GM18520 (cell line): Measurements from ENCODE around the gene NPAS3.

Experiments used
- ATAC-seq: cut with Tn5 transposase; IDR thresholded peaks from one replicate; pipeline ENCODE4 v1.9.1; 2021; ENCODE audit not compliant: unreplicated experiment

Gene NPAS3

DNA sequence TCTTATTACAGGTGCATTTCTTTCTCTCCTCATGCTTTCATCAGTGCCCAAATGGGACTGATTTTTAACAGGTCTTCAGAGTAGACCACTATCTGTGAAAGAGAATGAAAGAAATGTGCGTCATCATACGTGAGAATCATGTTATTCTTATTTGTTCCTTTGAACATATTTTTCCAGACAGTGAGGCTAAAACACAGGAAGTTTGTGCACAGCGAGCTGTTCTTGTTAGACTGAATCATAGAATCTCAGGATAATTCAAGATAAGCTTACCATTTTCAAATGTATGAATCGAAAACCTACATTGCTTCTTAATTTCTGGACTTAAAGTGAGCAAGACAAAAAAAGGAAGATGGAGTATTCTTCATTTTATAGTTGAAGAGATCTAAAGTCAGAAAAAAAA is 629.1 kb downstream of the NPAS3 start:
- ATAC-seq = no peak

DNA sequence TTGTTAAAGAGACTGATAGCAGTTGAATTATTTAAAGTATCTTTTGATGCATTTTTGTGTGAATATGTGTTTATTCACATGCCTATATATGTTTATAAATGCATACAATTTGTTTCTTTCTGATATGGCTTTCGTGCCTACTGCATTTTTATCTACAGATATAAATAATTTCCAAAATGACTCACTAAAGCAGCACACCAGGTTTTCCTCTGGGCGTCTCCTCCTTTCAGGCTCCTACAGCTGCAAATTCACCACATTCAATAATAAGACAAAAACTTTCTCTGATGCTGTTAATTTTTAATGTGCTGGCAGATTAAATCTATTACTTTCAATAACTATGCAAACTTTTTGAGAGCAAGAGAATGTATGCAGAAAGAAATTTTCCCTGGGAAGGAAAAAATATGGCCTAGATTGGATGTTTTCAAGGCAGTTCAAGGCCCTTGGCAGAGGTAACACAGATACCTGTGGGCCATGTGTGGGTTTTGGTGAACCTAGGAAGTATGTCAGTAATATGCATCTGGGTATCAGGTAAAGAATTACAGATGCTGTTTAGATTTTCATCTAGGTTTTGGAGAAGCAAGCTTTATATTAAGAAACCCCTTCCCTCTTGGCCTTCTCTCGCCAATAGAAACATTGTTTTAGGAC is 630.4 kb downstream of the NPAS3 start:
- no peak for ATAC-seq

DNA sequence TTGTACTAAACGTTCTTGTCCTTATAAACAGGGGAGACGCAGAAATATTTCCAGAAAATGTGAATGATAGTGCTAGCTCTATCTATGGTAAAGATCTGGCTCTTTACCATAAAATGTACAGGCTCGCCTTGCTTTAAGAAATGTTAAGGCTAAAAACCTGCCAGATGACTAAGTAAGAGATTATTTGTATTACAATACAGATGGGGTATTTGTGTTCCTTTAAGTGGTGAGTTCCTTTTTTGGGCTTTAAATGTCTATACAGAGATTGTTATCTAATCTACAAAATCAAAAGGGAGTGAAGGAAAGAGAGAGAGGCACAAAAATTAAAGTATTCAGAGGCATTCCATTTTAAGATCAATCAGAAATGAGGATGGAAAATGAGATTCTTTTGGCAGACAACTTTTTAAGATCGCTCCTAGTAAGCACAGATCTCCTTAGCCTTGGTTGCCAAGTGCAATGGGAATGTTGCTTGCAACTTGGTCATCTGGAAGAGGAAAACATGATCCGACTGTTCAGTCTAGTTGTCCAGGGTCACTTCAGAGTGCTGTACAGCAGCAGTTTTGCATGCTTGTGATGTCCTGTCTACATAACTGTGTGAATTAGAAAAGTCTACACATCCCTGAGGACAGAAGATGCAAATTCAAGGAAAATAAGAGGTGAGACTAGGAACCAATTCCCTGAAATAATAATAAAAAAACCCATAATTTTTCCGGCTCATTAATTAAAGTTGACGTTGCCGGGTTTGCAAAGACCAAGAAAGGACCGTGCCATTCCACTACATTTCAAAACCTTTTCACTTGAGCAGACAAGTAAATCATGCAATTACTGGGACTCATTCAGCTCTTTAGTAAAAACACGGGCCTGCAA is 631.4 kb downstream of the NPAS3 start:
- ATAC-seq = no peak

DNA sequence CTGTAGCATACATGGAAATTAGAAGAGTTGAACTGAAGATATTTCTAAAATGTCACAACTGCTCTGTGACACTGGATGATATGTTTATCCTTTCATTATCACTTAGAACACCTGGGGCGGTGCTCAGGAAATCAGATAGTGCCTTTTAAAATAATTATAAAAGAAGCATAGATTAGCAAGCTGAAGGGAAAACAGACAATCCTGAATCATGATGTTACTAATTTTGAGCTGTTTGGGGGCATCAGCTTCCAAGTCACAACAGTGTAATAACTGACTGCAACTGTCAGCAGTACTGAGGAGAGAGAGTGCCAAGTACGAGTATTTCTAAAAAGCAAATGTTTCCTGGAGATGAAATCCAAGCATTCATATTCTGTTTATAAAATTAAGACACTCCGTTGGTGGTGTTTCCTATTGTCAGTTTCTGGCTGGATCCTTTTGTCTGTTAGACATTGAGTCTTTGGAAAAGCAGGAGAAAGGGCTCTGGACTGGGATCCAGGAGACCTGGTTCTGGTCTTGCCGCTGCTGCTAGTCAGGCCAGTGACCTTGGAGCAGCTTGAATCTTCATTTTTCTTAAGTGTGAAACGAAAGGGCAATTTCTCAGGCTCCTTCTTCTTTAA is 632.1 kb downstream of the NPAS3 start:
- ATAC-seq = no peak

DNA sequence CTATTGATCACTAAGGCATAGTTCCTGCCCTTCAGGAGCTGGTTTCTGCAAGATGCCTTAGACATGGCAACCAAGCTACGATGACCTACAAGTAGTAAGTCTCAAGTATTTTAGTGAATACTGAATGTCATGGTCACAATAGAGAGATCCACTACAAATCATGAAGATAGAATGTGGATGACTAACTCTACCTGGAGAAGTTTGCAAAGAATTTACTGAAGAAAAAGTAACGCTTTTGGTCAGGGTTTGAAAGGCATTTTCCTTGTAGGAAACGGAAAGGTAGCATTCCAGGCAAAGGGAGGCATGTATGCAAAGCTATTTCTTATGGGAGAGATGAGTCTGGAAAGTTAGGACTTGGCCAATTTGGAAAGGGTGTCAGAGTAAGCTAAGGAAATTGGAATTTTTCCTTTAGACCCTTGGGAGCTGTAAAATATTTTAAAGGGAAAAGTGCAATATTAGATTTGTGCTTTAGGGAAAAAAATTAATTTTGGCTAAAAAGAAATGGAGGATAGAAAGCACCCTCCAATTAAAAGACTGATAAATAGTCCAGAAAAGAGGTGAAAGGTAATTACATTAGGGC is 634.7 kb downstream of the NPAS3 start:
- no peak for ATAC-seq

DNA sequence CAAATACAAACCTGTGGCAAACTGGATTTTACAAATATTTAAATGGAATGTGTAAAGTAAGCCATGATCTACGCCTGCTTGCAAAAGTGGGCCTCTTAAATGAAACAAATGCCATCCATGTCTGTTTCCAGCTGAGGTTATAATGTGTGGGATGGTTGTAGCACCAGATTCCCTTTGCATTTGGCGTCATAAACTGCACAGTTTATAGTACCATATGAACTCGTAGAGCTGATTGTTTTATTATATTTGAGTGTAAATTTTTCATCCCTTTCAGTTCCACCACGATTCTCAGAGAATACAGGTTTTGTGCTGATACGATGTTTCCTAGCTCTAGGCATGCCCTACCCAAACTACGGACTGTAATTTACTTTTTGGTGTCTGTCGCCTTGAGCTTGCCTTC is 637.3 kb downstream of the NPAS3 start:
- ATAC-seq = no peak

DNA sequence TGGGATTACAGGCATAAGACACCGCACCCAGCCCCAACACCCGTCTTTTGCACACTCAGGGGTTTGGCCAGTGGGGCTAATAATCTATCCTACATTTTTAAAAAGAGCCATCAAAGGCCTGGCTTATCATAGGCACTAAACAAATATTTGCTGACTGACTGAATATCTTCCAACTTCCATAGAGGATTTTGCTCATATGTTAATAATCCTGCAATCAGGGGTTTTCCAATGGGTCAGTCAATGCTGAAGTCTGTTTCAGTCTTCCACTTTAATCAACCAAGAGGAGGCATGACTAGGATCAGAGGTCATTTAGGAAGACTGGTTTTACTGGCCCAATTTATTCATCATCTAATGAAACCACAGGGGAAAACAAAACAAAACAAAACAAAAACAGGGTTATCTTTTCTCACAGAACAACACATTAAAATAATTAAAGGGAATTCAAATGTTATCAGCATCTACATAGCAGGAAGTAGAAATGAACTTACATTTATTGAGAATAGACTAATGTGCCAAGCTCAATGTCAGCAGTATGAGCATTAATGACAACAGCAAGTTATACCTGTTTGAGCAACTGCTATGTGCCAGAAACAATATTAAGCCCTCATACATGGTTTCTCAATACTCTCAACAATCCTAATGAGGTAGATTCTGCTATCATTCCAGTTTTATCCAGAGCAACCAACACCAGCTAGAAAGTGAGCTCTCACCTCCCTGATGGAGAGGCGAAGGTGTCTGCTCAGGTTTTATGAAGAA is 640.0 kb downstream of the NPAS3 start:
- ATAC-seq = no peak

DNA sequence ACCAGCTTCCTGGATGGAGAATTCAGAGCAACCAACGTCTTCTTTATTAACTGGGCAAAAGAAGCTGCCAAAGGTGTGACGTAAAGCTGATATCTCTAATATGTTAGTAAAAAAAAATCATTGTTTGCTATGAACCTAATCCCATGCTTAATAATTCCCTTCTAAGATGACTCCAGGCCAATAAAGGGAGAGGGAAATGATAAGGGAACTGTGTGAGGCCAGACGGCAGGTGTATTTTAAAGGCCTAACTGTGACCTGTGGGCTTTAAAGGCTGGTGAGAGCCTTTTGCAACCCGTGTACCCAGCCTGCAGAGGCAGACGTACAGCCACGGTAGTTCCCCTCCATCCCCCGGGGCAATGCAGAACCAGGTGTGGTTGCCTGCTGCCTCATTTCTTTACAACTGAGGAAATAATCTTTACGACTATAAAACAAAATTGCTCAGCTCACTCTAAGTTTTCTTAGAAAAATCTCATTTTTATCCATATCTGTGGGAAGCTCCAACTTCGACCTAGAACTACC is 641.6 kb downstream of the NPAS3 start:
- ATAC-seq = no peak

DNA sequence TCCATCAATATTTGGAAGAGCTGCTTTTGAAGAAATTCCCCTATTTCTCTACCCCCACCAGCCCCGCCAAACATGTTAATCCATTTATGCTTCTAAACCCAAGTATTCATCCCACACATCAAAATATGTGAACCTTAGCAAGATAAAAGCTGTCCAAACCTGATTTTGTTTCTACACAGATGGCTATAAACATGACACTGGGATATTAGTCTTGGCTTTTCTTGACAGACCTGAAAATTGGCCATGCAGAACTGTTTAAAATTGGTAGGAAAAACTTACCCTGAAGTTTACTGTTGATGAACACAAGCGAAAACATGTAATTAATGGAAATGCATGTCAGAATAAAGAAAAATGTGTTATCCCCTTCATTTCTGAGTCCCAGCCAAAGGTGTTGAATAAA is 642.2 kb downstream of the NPAS3 start:
- ATAC-seq = no peak

DNA sequence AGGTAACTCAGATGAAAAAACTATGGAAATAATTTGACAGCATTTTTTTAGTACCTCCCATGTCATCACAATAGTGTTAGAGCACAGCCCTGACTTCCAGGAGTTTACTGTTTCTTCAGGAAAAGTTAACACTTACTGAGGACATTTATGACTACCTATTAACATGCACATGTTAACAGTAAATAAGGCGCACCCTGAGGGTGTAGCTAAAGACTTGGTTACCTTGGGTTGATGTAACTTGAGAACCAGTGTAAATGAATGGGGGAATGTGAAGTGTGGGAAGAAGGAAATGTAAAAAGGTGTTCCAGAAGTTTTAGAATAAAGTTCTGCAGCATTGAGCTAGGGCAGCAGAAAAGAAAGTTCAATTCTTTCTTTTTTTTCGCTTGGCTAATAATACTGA is 646.0 kb downstream of the NPAS3 start:
- ATAC-seq = no peak

DNA sequence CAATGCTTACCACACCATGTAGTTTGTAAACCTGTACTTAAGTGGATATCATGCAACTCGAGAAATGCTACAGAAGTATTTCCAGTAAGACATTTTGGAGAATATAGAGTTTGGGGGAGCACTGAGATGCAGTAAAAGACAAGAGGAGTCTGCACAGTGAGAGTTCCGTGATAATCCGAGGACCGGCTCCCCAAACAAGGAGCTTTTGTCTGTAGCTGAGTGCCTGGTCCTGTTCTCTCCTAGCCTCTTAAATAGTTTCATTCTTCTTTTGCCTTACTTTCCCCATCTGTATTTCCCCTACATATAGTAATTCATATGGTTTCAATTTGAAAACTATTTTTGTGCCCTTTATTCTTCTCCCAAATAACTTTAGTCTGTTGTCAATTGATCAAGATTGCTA is 648.1 kb downstream of the NPAS3 start:
- no peak for ATAC-seq

DNA sequence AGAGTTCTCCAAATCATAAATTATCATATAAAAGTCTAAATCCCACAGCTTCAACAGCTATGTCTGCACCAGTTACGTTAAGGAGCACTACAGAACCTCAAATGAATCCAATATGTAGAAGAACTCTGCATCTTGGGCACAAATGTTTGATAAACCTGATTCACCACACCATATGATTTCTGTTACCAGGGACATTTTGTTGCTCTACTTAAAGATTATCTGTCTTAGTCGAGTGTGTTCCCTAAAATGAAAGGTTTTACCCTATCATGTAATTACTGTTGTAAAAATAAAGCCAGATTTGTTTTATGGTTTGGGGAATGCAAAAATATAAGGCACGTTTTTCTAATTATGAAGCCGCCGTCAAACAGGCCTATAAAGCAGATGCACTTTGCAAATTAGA is 649.1 kb downstream of the NPAS3 start:
- ATAC-seq = no peak

DNA sequence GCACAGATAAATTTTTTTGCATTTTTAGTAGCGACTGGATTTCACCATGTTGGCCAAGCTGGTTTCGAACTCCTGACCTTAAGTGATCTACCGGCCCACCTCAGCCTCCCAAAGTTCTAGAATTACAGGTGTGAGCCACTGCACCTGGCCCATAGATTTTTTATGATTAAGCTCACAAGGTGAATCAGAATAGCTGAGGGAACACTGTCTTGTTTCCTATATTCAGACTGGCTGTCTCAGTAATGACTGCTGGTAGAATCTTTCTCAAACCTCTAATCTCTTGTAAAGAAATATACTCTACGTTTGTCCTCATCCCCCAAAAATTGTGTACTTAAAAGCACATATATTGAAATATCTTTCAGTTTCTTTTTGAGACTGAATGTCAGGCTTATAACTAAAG is 650.1 kb downstream of the NPAS3 start:
- ATAC-seq = no peak

DNA sequence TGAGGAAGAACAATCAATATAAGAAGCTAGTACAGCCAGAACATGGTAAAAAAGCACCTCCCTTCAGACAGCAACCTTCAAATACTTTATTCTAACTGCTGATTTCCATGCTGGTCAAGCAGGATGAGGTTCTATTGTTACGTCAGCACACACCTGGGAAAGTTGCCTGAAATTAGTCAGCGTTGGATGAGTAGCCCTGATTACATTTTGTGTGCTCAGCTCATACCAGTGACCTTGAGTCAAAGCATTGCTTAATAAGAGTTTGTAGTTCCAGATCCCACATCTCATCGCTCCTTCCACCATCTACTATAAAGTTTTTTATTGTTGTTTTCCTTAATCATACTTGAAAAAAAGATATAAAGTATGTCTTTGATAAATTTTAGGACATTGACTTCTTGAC is 650.7 kb downstream of the NPAS3 start:
- ATAC-seq = no peak

DNA sequence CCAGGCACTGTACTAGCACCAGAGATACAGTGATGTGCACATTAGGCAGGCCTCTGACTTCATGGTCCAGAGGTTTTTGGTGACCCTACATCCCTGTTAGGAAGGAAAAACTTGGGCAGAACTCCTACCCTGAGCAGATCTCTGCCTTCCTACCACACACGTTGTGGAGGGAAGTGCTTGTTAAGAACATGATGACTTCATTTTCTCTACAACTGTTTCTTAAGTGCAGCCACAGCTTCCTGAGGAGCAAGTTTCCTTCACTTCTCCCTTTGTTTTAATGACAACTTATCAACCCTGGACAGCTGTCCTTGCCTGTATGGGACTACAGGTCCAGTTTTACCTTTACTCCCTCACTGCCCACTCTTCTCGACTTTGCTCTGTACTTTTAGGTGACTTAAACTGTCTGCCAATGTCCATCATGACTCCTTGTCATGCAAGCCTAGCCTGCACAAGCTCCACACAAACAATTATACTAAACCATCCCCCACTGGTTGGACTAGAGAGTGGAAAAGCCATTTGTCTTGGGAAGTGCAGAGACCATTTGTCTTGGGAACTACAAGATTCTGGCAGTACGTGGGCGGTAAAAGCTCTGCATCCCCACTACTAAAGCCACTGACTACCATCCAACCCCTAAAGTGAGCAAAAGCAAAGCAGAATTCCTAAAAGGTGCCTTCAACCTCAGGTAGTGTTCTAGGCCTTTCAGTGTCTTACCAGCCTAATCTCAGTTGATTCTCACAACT is 652.4 kb downstream of the NPAS3 start:
- no peak for ATAC-seq

DNA sequence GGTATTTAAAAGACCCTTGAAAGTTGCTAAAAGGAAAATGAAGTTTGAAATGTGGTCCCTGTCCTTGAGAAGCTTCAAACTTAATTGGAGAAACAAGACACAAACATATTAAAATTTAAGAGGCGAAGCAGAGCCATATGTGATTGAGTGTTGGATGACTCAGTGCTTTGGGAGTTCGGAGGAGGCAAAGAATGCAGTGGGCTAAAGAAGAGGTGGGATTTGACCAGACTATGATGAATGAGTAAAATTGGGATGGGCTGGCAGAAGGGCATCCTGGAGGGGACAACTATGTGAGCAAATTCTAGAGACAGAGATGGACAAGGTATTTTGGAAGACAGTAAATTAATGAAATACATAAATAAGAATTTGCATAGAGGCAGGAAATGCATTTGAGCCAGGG is 653.6 kb downstream of the NPAS3 start:
- ATAC-seq = no peak

DNA sequence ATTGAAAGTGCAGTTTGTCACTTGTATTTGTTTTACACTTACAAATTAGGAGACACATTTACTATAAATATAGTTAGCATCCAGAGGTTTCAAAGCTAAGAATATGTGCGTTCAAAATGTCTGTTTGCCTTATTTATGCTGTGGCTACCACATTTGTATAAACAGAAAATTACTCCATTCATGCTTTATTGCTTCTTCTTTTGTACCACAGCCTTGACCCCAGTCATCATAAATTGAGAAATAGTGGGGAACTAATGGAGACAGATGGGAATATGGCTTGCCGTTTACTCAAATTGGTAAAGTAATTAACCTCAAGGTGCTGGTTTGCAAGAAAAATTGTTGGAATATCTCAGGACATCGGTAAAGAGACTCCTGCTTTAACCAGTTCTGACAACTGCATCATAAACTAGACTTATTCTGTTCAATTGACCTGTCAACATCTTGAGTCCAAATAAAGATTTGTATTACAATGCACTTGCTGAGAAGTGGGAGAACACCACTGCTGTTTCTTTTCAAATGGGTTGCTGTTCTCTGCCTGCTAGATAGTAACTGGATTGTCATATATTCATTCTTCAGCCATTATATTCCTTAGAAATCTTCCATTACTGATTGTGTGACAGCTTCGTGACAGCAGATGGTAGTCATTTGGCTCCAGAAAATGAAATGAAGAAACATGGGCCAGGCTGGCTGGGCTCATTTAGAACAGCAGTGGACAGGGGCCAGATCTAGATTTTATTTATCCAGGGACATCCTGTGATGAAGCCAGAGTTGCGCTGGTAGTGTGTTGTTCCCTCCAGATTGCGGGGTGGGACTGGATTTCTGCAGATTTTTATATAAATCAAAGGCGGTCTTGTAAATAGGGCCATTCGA is 657.8 kb downstream of the NPAS3 start:
- no peak for ATAC-seq

DNA sequence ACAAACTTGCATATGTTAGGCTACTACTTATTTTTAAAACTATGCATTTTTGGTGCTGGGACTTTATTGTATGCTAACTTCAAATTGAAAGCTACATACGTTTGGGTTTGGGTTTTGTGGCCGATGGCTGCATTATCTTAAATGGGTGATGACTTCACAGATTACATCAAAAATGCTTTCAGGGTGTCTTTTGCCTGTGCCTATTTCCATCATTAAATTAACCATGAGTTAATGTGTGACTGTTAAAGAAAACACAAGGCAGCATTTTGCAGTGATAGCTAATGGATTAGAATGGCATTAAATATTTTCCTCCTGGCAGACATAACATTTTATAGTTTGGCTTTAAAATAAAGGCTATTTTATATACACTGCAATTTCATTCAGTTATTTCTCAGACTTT is 659.9 kb downstream of the NPAS3 start:
- ATAC-seq = no peak

DNA sequence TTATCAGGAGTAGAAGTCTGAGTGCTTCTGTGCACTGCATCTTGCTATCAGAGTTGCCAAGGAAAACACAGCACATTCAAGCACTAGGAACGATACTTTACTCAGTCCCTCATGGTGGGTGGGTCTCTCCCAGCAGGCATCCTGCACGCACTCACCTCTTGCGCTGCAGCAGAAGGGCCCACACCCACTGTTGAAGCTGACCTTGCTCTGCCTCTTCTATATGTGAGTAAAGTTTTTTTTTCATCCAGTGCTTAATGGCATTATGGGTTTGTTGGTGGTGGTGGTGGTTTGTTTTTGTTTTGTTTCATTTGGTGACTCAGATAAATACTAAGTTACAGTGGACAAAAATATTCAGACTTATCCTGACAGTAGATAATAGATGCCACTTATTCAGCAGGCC is 663.7 kb downstream of the NPAS3 start:
- no peak for ATAC-seq
